ENCODE results near the gene MAFG.

GRCh38 chr17:81955756-81956544 lies 28.4 kb upstream of the MAFG start:
- no peak for TF ChIP-seq POLR2A (IDR thresholded peaks at IDR 0.05)
- TF ChIP-seq CTCF (IDR thresholded peaks at IDR 0.05): no peak
